Upper lobe of right lung (tissue), 1 donor: ENCODE data around the gene ZDHHC11. TPM values are rescaled to one million over a fixed set of nuclear protein-coding genes. Genes with fewer than 3 reads are reported as not detected.

ENCODE experiments used
- ATAC-seq: fragments of 200-7000 bp; cut with Tn5 transposase; one replicate; pipeline ENCODE4 v1.9.1; 2020; ENCODE audit warnings: mild to moderate bottlenecking, moderate library complexity
- DNase-seq: peaks from one replicate; pipeline ENCODE4 v3.0.0-alpha.2; 2020
- H3K27ac ChIP-seq: fragments of 200-600 bp; one replicate; pipeline ENCODE4 v1.8.0; 2022
- H3K27me3 ChIP-seq: fragments of 200-600 bp; one replicate; pipeline ENCODE4 v1.8.0; 2022; ENCODE audit warnings: mild to moderate bottlenecking
- H3K36me3 ChIP-seq: fragments of 200-600 bp; one replicate; pipeline ENCODE4 v1.8.0; 2022
- H3K4me1 ChIP-seq: fragments of 200-600 bp; one replicate; pipeline ENCODE4 v1.8.0; 2022
- H3K4me3 ChIP-seq: fragments of 200-600 bp; one replicate; pipeline ENCODE4 v1.8.0; 2022; ENCODE audit warnings: mild to moderate bottlenecking
- H3K9me3 ChIP-seq: fragments of 200-600 bp; one replicate; pipeline ENCODE4 v1.8.0; 2022
- CTCF ChIP-seq: fragments of 200-600 bp; IDR thresholded peaks from one replicate; pipeline ENCODE4 v1.8.0; 2022; ENCODE audit warnings: antibody characterized with exemption
- intact Hi-C: fragments of 100-400 bp; cut with DNase I; formaldehyde crosslinking; loops from one replicate; pipeline ENCODE4 v1.11.0; 2022
- total RNA-seq: library from RNA; stranded (reverse); fragmentation: NEBNext Ultra II Directional; extraction: Animal tissue kit (Norgen Biotek cat#: 25700); gene quantifications from one replicate; pipeline ENCODE4 v1.2.1, GENCODE V29; 2021
- donor health status: DM: no; HTN: yes; CAD: no; lungs with severe emphysema.

ZDHHC11 gene
- total RNA-seq, 1 donor from 2014 or later = 12.6 TPM

- no peak overlapping the region for H3K4me3 ChIP-seq
- TF ChIP-seq CTCF = no peak
- H3K27ac ChIP-seq = no peak overlapping the region
- ATAC-seq (no peak), DNase-seq (no peak)
- intact Hi-C loops = no loop called here
- no peaks in the 10 kb centered on the region for H3K27me3 ChIP-seq
- peaks cover 18% of the 10 kb centered on the region for H3K36me3 ChIP-seq
- H3K4me1 ChIP-seq = no peaks in the 10 kb centered on the region
- H3K9me3 ChIP-seq = no peaks in the 10 kb centered on the region
Observed at GRCh38 chr5:859798-860296, 9.1 kb upstream of the ZDHHC11 start.

DNA sequence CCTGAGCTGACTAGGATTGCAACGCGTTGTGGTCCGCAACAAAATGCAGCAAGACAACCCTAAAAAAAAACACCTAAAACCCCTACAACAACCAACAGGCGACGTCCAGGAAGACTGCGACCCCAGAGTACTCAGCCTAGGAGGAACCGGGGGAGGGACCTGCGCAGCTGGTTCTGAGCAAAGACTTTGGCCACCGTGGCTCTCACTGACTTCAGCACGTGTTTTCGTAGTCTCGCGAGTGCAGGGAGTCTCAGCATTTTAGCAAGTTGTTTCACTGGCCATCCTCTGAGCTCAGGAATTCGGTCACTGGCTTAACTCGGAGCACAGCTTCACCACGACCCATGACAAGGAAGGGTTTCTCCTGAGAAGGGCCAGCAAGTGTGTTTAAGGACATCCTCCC lies 8.6 kb upstream of the ZDHHC11 start:
- Histone ChIP-seq H3K9me3 (no peaks in the 10 kb centered on the region), H3K27ac (no peak overlapping the region), H3K4me1 (no peaks in the 10 kb centered on the region), H3K4me3 (no peak overlapping the region), H3K27me3 (no peaks in the 10 kb centered on the region), H3K36me3 (peaks cover 14% of the 10 kb centered on the region)
- ATAC-seq (no peak), DNase-seq (no peak)
- no peak for TF ChIP-seq CTCF
- intact Hi-C loops = no loop called here

- Histone ChIP-seq H3K9me3 (no peaks in the 10 kb centered on the region), H3K27me3 (no peaks in the 10 kb centered on the region), H3K4me1 (no peaks in the 10 kb centered on the region), H3K27ac (no peak overlapping the region), H3K4me3 (no peak overlapping the region), H3K36me3 (peaks cover 7% of the 10 kb centered on the region)
- ATAC-seq = no peak
- no peak for TF ChIP-seq CTCF
- intact Hi-C loops = no loop called here
- DNase-seq = no peak
Observed at GRCh38 chr5:858726-859125, 7.9 kb upstream of the ZDHHC11 start.

DNA sequence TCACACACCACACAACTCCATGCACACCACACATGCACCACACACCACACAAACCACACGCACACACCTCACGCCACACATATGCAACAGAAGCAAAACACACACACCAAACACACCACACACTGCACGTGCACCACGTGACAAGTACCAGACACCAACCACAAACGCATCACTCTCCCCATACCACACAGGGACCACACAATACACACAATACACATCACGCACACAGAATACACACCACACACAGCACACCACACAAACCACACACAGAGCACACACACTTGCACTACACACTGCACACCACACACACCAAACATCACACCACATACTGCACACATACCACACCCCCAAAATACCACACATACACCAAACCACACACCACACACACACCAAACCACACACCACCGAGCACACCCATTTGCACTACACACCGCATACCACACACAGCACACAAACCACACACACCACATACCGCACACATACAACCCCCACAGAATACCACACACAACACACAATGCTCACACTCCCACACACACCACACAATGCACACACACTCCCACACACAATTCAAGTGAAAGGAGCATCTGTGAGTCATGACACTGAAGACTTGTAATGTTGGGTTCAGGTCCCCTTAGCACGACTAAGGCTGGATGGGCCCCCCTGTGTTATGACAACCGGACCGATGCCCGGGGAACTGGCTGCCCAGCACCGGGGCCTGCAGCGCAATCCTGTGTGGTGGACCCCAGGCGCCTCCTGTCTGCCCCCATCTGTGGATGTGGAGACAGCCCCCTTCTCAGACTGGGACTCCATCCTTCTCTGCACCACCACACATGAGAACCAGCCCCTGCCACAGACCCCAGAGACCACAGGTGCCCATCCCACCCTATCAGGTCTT lies 6.0 kb upstream of the ZDHHC11 start:
- ATAC-seq (peak; percentile 3), DNase-seq (peak; percentile 49)
- H3K36me3 ChIP-seq = no peaks in the 10 kb centered on the region
- H3K27me3 ChIP-seq = peaks cover under 1% of the 10 kb centered on the region
- no peak overlapping the region for H3K4me3 ChIP-seq
- H3K9me3 ChIP-seq = no peaks in the 10 kb centered on the region
- H3K4me1 ChIP-seq = no peaks in the 10 kb centered on the region
- no peak overlapping the region for H3K27ac ChIP-seq
- intact Hi-C loops = no loop called here
- TF ChIP-seq CTCF = no peak

DNA sequence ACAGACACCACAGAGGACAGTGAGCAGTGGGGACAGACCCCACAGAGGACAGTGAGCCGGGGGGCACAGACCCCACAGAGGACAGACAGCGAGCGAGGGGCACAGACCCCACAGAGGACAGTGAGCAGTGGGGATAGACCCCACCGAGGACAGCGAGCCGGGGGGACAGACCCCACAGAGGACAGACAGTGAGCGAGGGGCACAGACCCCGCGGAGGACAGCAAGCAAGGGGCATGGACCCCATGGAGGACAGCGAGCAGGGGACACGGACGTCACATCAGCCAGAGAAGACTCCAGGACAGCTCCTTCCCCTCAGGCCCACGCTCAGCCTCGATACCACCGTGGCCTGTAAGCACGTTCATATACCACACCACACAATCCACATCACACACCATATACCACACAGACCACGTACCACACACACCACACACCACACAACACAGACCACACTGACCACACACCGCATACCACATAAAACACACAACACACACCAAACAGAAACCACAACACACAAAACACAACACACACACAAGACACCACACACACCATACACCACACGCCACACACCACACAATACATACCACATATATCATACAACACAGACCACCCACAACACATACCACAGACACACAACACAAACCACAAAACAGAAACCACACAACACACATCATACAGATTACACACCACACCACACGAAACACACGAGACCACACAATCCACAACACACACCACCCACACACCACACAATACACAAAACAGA lies 5.2 kb upstream of the ZDHHC11 start:
- Histone ChIP-seq H3K4me1 (no peaks in the 10 kb centered on the region), H3K4me3 (no peak overlapping the region), H3K27me3 (peaks cover 8% of the 10 kb centered on the region), H3K9me3 (no peaks in the 10 kb centered on the region), H3K36me3 (no peaks in the 10 kb centered on the region), H3K27ac (no peak overlapping the region)
- intact Hi-C loops = no loop called here
- peak; percentile 30 for ATAC-seq
- no peak for TF ChIP-seq CTCF
- peak; percentile 54 for DNase-seq
